NCI-H2081 treated with DMSO at 0.1 percent for 48 hours (cell line): ENCODE results near the gene ATOSB.
A peak's percentile ranks its signal among the peaks of the same experiment; 100 is the strongest.
"Not testable (repeated sequence)": the region's sequence is repeated elsewhere in the genome, so short reads cannot be mapped to it uniquely, and the experiment has no call there.

Experiments
- DNase-seq: peaks from one replicate; lab custom pipeline; 2025; lab: John Stamatoyannopoulos, UW

The ATOSB gene, protein sequence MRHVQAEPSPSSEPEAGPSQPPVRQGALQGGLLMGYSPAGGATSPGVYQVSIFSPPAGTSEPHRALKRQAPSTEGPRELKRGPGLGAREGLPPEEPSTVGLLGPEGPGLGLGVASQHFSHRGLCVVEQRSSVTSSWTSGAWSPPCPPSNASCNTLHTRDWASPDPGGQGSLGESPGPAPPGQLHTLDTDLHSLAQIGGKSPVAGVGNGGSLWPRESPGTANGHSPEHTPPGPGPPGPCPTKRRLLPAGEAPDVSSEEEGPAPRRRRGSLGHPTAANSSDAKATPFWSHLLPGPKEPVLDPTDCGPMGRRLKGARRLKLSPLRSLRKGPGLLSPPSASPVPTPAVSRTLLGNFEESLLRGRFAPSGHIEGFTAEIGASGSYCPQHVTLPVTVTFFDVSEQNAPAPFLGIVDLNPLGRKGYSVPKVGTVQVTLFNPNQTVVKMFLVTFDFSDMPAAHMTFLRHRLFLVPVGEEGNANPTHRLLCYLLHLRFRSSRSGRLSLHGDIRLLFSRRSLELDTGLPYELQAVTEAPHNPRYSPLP

DNA sequence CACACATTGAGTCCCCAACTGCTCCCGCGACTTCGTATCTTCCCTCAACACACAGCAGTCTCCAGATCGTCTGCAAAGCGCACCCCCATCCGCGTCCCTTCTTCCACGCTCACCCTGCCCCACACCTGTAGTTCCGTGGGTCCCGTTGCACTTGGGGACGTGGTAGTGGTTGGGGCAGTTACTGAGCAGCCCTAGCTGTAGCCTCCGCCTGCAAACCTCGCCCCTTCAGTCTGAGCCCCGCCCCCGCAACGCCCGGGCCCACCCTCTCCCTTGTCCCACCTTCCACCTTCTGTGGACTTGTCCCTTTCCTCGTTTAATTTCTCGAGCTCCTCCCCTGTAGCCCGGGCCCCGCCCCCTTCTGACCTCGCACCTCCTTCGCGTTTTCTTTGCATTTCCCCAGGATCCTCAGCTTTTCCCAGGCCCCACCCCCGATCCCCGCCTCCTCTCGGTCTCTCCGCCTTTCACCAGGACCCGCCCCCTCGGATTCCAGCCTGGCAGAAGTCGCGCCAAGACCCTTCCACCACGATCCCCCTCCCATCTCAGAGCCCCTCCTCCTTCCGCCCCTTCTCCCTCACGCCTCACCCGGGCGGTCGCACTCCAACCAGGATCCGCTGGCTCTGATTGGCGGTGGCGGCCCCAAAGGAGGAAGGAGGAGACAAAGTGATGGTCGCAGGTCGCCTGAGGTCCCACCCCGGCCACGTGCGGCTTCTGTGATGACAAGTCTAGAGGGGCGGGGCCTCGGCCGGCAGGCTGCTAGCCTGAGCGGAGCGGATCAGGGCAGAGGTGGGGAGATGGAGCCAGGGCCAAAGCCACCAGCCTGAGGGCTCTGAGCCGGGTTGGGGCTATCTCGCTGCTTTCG, at the start of gene ATOSB:
TSS of gene ATOSB (minus strand) at position 183 of the 859 bp plus-strand sequence. CDS start 7,588 bp downstream, outside the sequence.
- DNase-seq, result peak; percentile 51

DNA sequence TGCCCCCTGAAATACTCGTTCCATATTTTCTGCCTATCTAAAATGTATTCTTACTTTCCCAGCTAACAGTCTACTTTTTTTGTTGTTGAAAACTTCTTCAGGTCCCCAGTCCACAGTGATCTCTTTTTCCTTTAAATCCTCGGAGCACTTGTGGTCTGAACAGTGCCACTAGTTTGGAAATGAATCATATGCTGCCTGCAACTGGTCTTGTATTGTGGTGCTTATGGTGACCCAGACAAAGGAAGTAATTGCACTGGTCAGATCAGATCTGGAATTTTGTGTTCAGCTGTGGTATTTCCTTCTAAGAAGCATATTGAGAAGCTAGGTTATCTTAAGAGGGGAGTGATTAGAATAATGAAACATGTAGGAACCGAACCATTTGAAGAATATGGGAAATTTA, 49.0 kb upstream of the ATOSB start:
- no peak for DNase-seq

DNA sequence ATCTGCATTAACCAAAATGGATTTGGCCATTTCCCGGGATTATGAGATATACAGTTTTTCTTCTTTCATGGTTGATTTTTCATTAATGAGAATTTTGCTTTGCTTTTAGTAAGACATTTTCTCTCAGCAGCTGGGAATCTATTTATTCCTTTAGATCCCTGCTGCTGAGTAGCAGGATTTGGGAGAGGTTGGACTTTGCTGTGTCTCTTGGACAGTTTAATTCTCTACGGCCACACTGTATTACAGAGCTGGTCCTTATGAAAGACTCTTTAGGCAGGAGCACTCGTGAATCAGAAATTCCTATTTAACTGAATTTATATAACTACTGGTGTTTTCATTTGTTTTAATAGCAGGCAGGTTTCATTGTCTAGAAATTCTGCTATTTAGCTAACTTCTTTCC, 47.8 kb upstream of the ATOSB start:
- DNase-seq, result no peak

DNA sequence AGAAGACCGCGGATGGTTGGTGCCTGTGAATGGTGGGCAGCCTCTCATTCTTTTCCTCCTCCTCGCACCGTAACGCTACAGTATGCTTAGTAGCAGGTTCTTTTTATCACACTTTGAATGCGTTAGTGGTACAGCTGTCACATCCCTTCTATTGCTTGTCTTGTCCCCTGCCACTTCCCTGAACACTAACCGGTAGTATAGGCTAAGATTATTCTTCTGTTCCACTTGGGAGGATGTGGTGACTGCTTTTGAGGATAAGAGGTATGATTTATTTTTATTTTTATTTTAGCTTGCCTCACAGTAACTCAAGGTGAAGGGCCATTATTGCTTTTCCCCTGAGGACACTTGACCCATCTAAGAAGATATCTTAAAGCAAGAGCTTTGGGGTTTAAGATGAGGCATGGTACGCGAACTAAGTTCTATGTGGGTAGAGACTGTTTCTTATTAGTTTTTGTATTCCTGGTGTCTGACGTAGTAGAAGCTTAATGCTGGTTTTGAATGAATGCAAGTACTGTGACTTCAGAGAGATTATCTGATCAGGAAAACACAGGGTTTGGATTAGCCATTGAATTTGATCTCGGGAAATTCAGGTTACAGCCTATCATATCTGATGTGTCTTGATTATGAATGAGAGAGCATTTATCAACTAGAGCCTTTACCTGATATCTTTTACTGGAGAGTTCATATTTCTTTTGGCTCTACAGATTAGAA, 47.1 kb upstream of the ATOSB start:
- DNase-seq, result no peak

DNA sequence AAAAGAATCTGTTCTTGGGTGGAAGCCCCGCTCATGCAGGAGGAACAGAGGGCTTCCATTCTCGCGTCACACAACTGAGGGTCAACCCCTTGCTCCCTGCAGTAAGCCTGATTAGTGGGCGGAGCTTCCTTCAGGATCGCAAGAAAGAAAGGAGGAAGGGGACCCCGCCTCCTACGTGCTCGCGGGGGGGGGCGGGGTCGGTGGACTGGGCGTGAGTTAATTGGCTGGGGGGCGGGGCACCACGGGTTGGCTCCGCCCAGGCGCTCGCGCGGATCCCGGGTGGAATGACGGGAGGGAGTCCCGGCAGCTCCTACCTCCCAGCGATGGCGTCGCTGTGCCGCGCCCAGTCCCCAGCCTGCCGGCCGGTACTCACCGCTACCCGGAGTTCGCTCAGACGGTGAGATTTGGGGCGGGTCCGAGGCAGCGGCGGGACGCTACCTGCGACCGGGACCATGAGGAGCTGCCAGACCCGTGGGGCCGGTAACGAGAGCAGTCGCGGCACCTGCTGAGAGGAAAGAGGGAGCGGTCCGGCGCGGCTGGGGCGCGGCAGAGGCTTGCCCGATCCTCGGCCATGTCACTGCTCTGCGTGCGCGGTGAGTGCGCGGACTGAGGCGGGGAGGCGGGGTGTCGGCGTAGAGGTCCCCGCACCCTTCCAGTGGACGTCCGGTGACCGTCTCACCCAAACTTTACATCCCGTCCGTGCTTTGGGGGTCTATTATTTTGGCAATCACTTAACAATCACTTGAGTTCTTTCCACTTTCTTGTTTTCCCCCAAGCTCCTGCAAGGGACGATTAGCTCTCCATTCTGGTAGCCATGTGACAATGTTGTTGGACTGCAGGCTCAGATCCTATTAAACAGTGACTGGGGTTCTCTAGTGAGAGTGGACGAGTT, 46.3 kb upstream of the ATOSB start, which contains the start of gene UNC13B:
TSS of gene UNC13B (plus strand) at position 297 of the 892 bp plus-strand sequence. CDS start at position 572, 275 bp downstream.
- peak; percentile 74 for DNase-seq

DNA sequence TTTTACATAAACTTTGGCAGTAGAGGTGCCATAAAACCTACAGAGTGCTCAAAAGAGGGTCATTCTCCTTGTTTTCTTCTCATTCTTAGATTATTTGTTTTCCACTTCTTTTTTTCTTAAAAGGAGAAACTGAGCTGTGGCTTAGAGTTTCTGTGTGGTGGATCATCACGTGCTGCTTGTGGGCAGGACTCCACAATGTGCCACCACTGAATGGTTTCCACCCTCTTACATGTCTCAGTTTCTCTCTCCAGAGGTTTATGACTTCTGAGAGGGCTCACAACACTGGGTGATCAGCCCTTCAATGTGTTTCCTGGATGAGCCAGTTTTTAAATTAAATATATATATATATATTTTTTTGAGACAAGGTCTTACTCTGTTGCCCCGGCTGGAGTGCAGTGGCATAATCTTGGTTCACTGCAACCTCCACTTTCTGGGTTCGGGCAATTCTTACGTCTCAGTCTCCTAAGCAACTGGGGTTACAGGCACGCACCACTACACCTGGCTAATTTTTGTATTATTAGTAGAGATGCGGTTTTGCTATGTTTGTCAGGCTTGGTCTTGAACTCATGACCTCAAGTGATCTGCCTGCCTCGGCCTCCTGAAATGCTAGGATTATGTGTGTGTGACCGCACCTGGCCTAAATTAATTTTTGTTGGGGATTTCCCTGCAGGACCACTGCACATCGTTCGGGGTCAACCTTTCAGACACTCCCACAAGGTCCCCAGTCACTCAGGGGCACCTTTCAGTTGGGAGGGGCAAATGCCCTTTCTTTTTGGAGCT, 43.0 kb upstream of the ATOSB start:
- no peak for DNase-seq

DNA sequence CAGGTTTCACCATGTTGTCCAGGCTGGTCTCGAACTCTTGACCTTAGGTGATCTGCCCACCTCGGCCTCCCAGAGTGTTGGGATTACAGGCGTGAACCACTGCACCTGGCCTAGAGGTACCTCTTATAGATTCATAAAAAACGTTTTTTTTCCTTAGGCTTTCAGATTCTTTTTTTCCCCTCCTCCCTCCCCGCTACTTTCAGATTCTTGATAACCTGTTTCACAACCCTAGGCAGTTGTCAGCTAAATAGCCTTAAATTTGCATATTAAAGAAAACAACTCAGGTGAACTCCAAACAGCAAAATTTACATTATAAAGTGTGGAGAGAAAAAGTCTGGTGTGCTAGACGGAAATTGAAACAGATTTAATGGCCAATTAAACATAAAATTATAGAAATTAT, 42.2 kb upstream of the ATOSB start:
- DNase-seq, result not testable (repeated sequence)

DNA sequence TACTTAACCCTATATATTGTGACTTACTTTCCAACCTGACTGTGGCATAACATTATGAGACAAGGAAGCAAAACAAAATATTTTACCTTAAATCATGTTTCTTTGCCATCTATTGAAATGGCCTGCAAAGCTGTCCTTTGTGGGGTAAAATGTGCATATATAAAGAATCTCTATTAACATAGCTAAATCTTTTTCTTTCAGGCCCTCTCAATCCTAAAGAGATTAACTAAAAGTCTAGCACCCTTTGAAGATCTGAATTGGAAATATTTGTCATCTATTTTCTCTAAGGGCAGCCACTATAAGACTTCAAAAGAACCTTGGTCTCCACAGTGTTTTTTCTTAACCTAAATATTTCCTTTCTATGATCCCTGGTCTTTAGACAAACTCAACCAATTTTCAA, 41.1 kb upstream of the ATOSB start:
- no peak for DNase-seq

DNA sequence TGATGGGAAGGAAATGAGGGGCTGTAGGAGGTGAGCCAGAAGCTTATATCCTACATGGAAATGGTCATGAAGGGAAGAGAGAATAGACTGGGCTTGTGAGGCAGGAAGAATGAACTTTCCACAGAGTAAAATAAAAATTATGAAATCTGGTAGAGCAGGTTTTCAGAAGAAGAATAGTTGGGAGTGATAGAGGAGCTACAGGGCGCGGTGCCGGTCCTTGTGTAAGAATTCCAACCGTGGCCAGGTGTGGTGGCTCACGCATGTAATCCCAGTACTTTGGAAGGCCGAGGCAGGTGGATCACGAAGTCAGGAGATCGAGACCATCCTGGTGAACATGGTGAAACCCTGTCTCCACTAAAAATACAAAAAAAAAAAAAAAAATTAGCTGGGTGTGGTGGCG, 37.3 kb upstream of the ATOSB start:
- no peak for DNase-seq

DNA sequence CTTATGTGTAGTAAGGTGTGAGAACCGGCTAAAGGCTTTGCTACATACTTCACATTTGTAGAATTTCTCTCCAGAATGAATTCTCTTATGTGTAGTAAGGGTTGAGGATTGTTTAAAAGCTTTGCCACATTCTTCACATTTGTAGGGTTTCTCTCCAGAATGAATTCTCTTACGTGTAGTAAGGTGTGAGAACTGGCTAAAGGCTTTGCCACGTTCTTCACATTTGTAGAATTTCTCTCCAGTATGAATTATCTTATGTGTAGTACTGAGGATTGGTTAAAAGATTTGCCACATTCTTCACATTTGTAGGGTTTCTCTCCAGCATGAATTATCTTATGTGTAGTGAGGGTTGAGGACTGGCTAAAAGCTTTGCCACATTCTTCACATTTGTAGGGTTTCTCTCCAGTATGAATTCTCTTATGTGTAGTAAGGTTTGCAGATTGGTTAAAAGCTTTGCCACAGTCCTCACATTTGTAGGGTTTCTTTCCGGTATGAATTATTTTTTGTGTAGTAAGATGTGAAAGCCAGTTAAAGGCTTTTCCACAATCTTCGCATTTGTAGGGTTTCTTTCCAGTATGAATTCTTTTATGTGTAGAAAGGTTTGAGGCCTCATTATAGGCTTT, 32.4 kb upstream of the ATOSB start:
- not testable (repeated sequence) for DNase-seq

DNA sequence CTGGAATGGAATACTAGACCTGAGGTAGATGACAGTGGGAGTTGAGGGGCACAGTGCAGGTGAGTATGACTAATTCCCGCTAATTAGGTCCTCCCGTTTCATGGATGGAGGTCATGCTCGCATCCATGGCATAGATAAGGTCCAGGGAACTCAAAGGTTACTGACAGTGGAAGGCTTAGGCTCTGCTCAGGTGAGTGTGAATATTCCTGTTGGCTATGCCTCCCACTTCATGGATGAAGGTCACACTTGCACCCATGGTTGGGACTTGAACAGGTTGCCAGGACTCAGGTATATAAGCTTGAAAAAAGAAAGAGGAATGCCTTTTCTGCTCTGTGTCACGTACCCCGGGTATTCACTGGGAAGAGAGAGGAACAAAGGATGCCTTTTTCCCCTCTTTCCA, 26.4 kb upstream of the ATOSB start:
- no peak for DNase-seq

DNA sequence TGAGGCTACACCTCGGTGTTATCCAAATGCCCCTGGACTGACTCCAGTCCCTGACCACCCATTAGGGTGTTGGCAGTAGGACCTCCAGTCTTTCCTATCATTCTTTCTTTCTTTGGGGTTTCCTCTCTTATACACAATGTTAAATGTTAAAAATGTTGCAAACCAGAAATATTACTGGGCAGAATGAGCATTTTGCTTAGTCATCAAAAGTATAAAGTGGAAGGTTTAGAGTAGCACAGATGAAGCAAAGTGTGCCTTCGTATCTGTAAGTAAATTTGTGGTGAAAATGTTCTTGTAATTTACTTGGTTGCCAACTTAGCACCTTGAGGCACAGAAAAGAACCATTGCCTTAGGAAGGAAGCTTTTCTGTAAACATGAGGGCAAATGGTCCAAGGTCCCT, 24.4 kb upstream of the ATOSB start:
- DNase-seq, result no peak

DNA sequence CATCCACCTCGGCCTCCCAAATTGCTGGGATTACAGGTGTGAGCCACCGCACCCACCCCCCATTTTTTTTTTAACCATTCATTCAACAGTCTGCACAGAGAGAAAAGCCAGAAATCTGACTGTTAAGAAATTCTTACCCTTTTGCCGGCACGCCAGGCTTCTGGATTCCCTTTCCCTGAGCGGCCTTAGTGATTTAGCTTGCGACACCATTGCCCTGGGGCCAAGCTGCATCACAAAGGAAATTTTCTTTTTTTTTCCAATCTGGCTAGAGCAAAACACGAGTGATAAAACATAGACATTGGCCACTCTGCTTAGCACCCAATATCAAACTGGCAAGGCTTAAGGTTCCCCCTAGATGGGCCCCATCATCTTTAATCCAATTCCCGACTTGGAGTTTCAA, 21.2 kb upstream of the ATOSB start:
- no peak for DNase-seq

DNA sequence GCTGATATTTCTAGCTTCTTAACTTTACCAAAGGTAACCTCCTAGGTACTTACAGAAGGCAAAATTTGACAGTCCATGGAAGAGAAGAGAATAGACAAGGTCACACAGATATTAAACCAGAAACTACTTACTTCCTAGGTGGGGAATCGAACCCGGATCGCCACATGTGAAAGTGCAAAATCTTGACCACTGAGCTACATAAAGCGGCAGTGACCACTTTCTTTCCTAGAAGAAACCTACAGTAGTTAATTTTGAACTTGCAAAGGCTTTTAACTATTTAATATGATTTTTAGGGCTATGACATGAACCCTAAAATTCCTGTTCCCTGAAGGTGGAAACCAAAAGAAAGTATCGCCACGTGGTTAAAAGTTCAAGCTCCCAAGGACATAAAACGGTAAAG, 20.3 kb upstream of the ATOSB start:
- DNase-seq, result no peak

DNA sequence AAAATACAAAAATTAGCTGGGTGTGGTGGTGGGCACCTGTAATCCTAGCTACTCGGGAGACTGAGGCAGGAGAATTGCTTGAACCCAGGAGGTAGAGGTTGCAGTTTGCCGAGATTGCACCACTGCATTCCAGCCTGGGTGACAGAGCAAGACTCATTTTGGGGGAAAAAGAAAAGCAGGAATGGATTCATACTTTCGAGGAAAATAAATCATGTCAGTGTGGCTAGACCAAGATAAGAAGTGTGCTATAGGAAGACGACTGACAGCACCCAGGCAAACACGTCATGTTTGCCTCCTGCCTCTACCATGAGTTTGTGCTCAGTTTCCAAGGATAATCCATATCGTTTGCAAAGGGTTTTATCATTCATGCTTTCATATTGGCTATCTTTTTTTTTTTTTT, 19.3 kb upstream of the ATOSB start:
- no peak for DNase-seq

DNA sequence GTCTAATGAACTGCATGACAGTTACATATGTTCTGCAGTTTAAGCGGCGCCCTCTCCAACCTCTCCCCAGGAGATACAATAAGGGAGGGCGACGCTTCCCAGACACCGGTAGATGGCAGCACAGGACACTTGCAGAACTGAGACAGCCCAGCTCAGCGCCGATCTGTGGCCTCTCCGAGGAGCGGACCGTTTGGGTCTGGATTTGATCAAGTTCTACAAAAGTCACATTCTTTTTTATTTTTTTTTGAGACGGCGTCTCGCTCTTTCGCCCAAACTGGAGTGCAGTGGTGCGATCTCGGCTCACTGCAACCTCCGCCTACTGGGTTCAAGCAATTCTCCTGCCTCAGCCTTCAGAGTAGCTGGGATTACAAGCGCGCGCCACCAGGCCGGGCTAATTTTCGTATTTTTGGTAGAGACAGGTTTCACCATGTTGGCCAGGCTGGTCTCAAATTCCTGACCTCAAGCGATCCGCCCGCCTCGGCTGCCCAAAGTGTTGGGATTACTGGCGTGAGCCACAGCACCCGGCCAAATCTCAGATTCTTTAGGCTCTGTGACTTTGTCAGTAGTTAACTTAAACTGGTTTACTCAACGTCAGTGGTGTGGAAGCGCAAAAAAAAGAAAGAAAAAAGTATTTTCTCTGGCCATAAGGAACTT, 1.4 kb upstream of the ATOSB start:
- peak; percentile 67 for DNase-seq

DNA sequence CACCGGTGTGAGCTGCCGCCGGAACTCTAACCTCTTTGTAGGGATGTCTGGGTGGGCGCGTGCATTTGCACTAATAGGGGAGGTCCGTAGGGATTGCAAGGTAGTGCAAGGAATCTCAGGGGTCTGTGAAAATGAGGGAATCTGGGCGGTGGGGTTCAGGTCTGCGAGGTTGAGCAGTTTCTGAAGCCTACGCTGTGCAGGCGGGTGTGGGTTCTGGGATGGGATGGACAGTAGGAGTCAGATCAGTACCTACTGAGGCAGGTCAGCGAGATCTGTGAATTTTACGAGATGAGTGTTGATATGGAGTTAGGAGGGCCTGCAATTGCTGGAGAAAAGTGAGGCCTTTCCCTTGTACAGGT, 856 bp upstream of the ATOSB start:
- DNase-seq, result no peak

DNA sequence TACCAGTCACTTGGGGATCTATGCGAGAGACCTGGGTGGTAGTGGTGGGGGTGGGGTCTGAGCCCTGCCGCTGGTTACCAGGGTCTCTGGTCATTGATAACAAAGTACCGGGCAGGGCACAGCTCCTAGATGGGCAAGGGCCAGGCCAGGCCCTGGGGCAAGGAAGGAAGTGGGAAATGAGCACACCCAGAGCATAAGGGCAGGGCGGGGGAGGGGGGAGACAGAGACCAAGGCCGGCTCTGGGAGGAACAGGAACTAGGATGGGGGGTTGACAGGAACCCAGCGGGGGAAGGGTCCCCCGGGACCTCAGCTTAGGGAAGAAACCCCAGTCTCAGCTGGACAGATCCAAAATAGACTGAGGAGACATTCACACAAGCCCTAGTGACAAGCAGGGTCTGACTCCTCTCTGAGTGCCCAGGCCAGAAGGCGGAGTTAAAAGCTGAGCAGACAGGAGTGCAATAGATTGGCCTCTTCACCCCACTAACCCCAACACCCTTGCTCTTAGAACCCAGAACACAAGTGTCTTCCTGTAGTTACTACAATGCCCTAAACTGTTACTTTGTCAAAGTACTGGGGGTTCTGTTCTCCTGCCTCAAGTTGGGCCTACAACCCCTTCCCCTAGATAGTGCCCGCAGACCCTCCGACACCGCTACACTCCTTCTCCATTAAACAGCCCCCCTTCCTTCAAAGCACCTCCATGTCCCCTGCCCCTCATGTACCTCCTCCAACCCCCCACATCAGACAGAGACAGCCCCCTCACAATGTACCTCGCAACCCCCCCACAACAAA, 628 bp downstream of the ATOSB start:
- no peak for DNase-seq
